GM21515 (cell line): ENCODE results near the gene EPB41L4B.

ENCODE experiments used
- ATAC-seq: cut with Tn5 transposase; IDR thresholded peaks from one replicate; pipeline ENCODE4 v1.9.1; 2021; ENCODE audit not compliant: unreplicated experiment

The EPB41L4B gene

GRCh38 chr9:109166771-109167601, 153.9 kb downstream of the EPB41L4B start, which contains the start of gene FRRS1L:
TSS of gene FRRS1L (minus strand) at chr9:109167249. CDS start at chr9:109167138, 111 bp downstream.
- no peak for ATAC-seq

DNA sequence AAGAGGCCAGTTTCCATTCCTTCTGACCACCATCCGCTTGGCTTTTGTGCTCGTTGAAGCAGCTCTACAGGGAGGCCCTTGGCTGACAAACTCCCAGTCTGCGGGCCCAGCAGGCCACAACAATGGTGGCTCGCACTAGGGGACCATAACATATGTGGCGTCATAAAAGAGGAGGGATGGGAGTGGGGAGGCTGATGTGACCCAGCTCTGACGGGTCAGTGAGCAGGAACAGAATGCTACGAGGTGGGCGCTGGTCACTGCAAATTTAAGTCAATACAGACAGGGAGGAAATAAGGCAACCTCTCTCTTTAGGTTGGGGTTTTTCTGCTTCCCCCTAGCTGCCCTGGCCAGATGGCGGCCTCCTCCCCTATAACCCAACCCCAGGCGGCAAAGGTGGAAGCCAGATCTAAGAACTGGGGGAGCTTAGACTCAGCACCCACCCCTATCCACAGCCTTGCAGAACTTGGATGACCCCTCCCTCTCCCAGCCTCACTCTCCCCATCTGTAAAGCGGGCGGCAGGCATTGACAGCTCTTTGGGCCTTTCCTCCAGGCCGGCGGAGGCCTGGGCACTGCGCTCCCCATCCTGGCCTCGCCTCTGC, 154.6 kb downstream of the EPB41L4B start:
- no peak for ATAC-seq

DNA sequence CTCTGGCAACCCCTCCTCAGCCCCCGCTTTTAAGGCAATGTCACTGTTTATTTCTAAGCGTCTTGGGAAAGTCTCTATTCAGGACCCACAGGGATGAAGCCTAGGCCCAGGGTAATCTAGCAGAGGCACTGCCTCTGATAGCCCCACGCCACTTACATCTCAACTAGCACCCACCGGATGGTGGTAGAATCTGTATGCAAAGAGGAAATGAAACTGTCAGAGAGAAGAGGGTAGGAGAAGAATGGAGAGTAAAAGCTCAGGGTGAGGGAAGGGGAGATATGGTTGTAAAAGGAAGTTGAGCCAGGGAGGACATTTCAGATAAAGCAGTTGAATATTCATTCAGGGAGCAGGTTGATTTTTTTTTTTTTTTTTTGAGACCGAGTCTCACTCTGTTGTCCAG, 156.8 kb downstream of the EPB41L4B start:
- ATAC-seq, result no peak

- no peak for ATAC-seq
Measured at GRCh38 chr9:109163194-109163593, 157.7 kb downstream of the EPB41L4B start.

- ATAC-seq, result no peak
Measured at GRCh38 chr9:109162677-109163076, 158.2 kb downstream of the EPB41L4B start.

DNA sequence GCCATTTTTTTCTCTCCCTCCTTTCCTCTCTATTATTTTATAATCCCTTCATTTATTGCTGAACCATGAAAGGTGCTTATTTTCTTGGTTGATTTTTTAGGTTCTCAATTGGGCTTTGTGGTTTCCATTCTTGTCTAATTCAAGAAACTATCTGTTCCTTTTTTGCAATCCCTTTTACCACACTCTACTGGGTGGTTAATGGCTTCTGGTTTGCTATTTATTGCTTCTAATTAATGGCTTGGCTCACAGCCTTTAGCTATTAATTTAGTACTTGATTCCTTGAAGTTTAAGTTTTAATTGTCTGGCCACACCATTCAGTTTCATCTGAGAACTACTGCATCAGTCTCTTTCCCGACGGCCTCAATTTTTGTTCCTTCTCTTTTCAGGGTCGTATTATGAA, 159.4 kb downstream of the EPB41L4B start:
- ATAC-seq, result no peak

DNA sequence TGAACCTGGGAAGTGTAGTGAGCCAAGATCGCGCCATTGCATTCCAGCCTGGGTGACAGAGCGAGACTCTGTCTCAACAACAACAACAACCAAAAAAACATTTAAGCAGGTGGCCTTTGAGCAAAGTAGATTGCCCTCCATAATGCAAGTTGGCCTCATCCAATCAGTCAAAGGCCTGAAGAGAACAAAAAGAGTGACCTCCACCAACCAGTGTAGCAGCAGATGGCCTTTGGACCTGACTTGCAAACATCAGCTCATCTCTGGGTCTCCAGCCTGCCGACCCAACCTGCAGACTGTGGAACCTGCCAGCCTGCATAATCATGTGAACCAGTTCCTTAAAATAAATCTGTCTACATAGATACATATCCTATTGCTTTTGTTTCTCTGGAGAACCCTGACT, 161.3 kb downstream of the EPB41L4B start:
- ATAC-seq, result no peak

DNA sequence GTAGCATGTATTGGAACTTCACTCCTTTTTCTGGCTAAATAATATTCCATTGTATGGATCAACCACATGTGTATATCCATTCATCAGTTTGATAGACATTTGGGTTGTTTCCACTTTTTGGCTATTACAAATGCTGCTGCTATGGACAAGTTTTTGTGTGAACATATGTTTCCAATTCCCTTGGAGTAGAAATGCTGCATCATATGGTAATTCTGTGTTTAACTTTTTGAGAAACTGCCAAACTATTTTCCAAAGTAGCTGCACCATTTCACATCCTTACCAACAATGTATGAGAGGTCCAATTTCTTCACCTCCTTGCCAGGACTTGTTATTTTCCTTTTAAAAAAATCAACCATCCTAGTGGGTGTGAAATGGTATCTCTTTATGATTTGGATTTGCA, 162.2 kb downstream of the EPB41L4B start:
- no peak for ATAC-seq

DNA sequence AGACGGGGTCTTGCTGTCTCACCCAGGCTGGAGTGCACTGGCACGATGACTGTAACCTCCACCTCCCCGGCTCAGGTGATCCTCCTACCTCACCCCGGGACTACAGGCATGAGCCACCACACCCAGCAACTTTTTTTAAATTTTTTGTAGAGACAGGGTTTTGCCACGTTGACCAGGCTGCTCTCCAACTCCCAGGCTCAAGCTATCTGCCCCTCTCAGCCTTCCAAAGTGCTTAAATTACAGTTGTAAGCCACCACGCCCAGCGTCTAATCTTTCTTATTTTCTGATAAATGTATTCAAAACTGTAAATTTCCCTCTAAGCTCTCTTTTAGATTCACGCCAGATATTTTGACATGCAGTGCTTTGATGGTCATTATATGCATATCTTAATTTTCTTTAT, 164.2 kb downstream of the EPB41L4B start:
- ATAC-seq, result no peak

- no peak for ATAC-seq
Measured at GRCh38 chr9:109150925-109151545, 169.8 kb downstream of the EPB41L4B start.

DNA sequence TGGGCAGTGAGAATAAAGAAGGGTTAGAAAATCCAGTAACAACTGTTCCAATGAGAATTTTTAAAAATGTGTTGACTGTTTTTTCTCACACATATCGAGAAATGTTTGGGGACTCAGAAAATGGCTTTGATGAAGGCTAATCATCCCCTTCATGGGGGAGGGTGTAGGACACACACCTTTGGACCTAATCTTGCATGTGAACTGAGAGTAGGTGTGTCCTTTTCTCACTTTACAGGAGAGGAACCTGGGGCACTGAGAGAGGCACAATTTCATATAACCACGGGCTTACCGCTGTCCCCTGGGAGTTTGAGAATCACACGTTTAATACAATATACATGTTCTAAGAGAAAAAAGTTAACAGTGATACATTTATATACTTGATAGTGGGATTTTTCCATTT, 171.1 kb downstream of the EPB41L4B start:
- no peak for ATAC-seq

DNA sequence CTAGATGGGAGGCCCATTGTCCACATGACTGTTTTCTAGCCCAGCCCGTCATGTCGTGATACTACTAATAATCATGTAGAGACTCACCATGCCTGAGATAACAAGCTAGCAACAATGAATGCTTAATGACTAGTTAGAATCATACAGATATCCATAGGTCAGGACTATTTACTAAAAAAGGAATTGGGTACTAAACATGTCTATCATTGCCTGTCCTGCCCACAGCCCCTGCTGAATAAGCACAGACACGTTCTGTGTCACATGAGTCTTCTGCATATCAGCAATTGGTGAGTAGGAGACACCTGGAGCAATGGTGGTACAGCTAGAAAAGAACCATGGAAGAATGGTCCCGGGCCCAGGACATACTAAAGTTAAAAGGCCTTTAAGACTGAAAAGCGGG, 171.8 kb downstream of the EPB41L4B start:
- no peak for ATAC-seq

- ATAC-seq, result no peak
Measured at GRCh38 chr9:109145051-109145450, 175.8 kb downstream of the EPB41L4B start.

GRCh38 chr9:109143881-109144562, 176.8 kb downstream of the EPB41L4B start:
- ATAC-seq, result peak; percentile 98

GRCh38 chr9:109141375-109141774, 179.5 kb downstream of the EPB41L4B start:
- ATAC-seq, result no peak

- ATAC-seq, result no peak
Measured at GRCh38 chr9:109139851-109140250, 181.0 kb downstream of the EPB41L4B start.

DNA sequence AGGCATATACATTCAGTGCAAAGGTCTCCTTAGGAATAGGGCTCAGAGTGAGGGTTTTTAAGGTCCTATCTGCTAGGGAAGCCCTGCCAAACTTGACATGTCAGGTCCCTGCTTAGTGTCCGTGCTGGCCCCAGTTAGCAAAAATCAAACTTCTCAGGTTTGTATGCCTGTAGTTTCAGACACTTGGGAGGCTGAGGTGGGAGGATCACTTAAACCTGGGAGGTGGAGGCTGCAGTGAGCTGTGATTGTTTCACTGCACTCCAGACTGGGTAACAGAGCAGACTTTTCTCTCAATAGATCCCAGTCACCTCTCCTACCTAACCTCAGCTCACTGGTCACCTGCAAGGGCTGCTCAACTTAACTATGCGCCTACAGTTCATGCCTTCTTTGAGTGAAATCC, 182.4 kb downstream of the EPB41L4B start:
- no peak for ATAC-seq

DNA sequence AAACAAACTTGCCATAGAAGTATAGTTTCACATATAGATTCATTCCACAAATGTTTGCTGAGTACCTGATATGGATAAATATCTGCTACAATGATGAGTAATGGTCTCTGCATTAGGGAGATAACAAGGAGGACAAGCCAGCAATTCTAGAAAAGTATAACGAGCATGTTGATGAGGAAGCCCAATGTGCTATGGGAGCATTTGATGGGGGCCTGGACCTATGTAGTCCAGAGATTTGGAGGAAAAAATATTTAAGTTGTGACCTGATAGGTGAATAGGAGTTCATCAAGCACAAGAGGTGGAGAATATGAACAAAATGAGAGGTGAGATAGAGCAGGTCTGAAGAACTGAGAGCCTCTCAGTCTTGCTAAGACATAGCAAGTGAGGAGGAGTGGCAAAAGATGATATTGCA, 186.7 kb downstream of the EPB41L4B start:
- ATAC-seq, result no peak

- ATAC-seq, result no peak
Measured at GRCh38 chr9:109133533-109133932, 187.3 kb downstream of the EPB41L4B start.

DNA sequence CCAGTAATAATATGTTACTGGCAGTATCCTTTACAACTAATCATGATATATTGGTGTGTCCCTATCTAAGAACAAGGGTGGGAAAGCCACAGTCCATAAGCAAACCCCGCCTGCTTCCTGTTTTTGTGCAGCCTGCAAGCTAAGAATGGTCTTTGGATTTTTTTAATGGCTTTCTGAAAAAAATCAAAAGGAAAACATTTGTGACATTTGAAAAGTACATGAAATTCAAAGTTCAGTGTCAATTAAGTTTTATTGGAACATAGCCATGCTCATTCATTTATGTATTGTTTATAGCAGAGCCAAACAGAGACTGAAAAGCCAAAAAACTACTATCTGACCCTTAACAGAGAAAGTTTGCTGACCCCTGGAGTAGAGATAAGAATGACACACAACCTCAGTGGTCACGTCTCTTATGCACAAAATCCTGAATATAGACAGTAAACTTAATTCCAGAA, 188.3 kb downstream of the EPB41L4B start:
- ATAC-seq, result no peak

- no peak for ATAC-seq
Measured at GRCh38 chr9:109129470-109130197, 191.2 kb downstream of the EPB41L4B start.
